K562 (cell line): ENCODE results near the gene ADRA1B. TPM values are rescaled to one million over a fixed set of nuclear protein-coding genes. Genes with fewer than 3 reads are reported as not detected.

Source experiments
- ATAC-seq: fragments of 200-7000 bp; cut with Tn5 transposase; 3 replicates; pipeline ENCODE4 v1.9.1; 2020; ENCODE audit warnings: moderate library complexity
- BruUV-seq: library from RNA; stranded (reverse); fragments of 400-500 nt; replicated peaks from 2 replicates; lab custom pipeline; 2021; lab: Mats Ljungman, UMichigan
- CTCF ChIA-PET: fragments of 300-600 bp; formaldehyde crosslinking; extraction: SDS; loops from one replicate; lab custom pipeline; 2021; ENCODE audit warnings: low intra/inter-chr PET ratio; lab: Yijun Ruan, JAX
- POLR2A ChIA-PET: fragments of 300-600, 350-650 bp; sonication (Branson Sonifier 250); formaldehyde crosslinking; extraction: SDS; loops from one replicate; lab custom pipeline; 2021; ENCODE audit warnings: antibody characterized with exemption, inconsistent platforms; lab: Yijun Ruan, JAX
- DNase-seq, 4 experiments: peaks; one replicate each; pipeline versions ENCODE4 v3.0.0 to v3.0.0-alpha.2; 2011 to 2018; ENCODE audit warnings: low spot score in 3 of 4, mixed read lengths in 3 of 4; ENCODE audit errors: extremely low read depth in 1 of 4
- FAIRE-seq: peaks from 2 replicates; lab custom pipeline; 2011; peaks lifted over from hg19 to GRCh38; lab: Jason Lieb, UNC
- H2AFZ ChIP-seq: 2 replicates; pipeline ENCODE4 v1.6.0; 2011; ENCODE audit warnings: low read depth, low read length, control low read depth, inconsistent platforms
- H3K27ac ChIP-seq: fragments of 200-600 bp; 3 replicates; pipeline ENCODE4 v1.8.0; 2011; ENCODE audit warnings: low read depth, mild to moderate bottlenecking, control low read depth, inconsistent platforms, low read length, moderate library complexity, mixed read lengths; ENCODE audit errors: extremely low read depth
- H3K27me3 ChIP-seq, 2 experiments: fragments of 300-600 bp in 1 of 2; 2 replicates in 1 of 2; 3 replicates in 1 of 2; pipeline versions ENCODE4 v1.6.0 to v1.8.0; 2011; ENCODE audit warnings: inconsistent platforms in 2 of 2, low read length in 2 of 2, mild to moderate bottlenecking in 1 of 2, mixed read lengths in 1 of 2, moderate library complexity in 1 of 2; ENCODE audit not compliant: control insufficient read depth in 2 of 2, insufficient read depth in 2 of 2
- H3K36me3 ChIP-seq: fragments of 300-600 bp; 3 replicates; pipeline ENCODE4 v1.8.0; 2011; ENCODE audit warnings: mild to moderate bottlenecking, low read length, inconsistent platforms; ENCODE audit not compliant: control insufficient read depth, insufficient read depth
- H3K4me1 ChIP-seq, 2 experiments: fragments of 200-600 bp in 1 of 2; replicated peaks in 1 of 2; 2 replicates in 1 of 2; 3 replicates in 1 of 2; pipeline versions ENCODE4 v1.5.1 to v1.8.0; 2011; ENCODE audit warnings: inconsistent platforms in 2 of 2, low read length in 2 of 2, mild to moderate bottlenecking in 1 of 2, mixed read lengths in 1 of 2, moderate library complexity in 1 of 2; ENCODE audit not compliant: control insufficient read depth in 2 of 2, insufficient read depth in 2 of 2
- H3K4me2 ChIP-seq: 2 replicates; pipeline ENCODE4 v1.6.1; 2011; ENCODE audit warnings: low read length, control low read depth, inconsistent platforms, mixed read lengths; ENCODE audit not compliant: insufficient read depth
- H3K4me3 ChIP-seq: fragments of 200-600 bp; sonication (generic), shearing (Covaris generic); 2 replicates; pipeline ENCODE4 v1.5.1; 2016; ENCODE audit warnings: control low read depth, inconsistent platforms
- H3K79me2 ChIP-seq: fragments of 200-600 bp; 3 replicates; pipeline ENCODE4 v1.8.0; 2011; ENCODE audit warnings: low read length, inconsistent platforms; ENCODE audit not compliant: control insufficient read depth, insufficient read depth
- H3K9ac ChIP-seq, 2 experiments: 2 replicates each; pipeline versions ENCODE4 v1.6.0 to v1.6.1; 2011; ENCODE audit warnings: low read depth in 2 of 2, low read length in 2 of 2, control low read depth in 1 of 2, inconsistent platforms in 1 of 2, mild to moderate bottlenecking in 1 of 2, mixed read lengths in 1 of 2; ENCODE audit not compliant: insufficient read depth in 1 of 2
- H3K9me1 ChIP-seq: one replicate; pipeline ENCODE4 v1.6.0; 2011; ENCODE audit warnings: inconsistent platforms, mild to moderate bottlenecking, low read length, moderate library complexity; ENCODE audit not compliant: control insufficient read depth, insufficient read depth
- H3K9me3 ChIP-seq: replicated peaks from 2 replicates; pipeline ENCODE4 v1.5.1; 2011; ENCODE audit warnings: low read depth, low read length, inconsistent platforms; ENCODE audit not compliant: control insufficient read depth, insufficient read depth
- H4K20me1 ChIP-seq: replicated peaks from 2 replicates; pipeline ENCODE4 v1.6.1; 2011; ENCODE audit warnings: low read length, inconsistent platforms, mixed read lengths; ENCODE audit not compliant: control insufficient read depth, insufficient read depth
- CAMTA2 ChIP-seq: fragments of 250-450 bp; sonication (Bioruptor Pico); conservative IDR thresholded peaks from 2 replicates; pipeline ENCODE4 v1.5.1; 2022
- CBFB ChIP-seq: sonication (generic); formaldehyde crosslinking; IDR thresholded peaks from 2 replicates; pipeline ENCODE4 v1.4.0; 2020; ENCODE audit warnings: mild to moderate bottlenecking, missing genetic modification reagents
- CEBPG ChIP-seq, 3 experiments: fragments of 200-800 bp in 1 of 3; sonication (Bioruptor generic) in 1 of 3; sonication (generic) in 1 of 3; formaldehyde crosslinking in 1 of 3; IDR thresholded peaks in 2 of 3; conservative IDR thresholded peaks in 1 of 3; 2 replicates each; pipeline versions ENCODE4 v1.6.1 to v1.8.0; 2016 to 2022; ENCODE audit warnings: missing compliant biosample characterization in 2 of 3, missing genetic modification characterization in 2 of 3, mild to moderate bottlenecking in 1 of 3, missing genetic modification reagents in 1 of 3
- NFIX ChIP-seq: fragments of 250-450 bp; sonication (Bioruptor Pico); IDR thresholded peaks from 2 replicates; pipeline ENCODE4 v1.4.0; 2020; ENCODE audit warnings: low read depth, mild to moderate bottlenecking, moderate library complexity
- NFRKB ChIP-seq: fragments of 450-650 bp; IDR thresholded peaks from 2 replicates; pipeline ENCODE4 v1.6.1; 2016; ENCODE audit warnings: low read depth
- NFYB ChIP-seq: IDR thresholded peaks from 2 replicates; pipeline ENCODE4 v1.6.1; 2011; ENCODE audit warnings: mild to moderate bottlenecking, moderate library complexity; ENCODE audit not compliant: insufficient read length; ENCODE audit errors: extremely low read depth
- NR1H2 ChIP-seq: sonication (generic); formaldehyde crosslinking; IDR thresholded peaks from 2 replicates; pipeline ENCODE4 v1.4.0; 2020; ENCODE audit warnings: mild to moderate bottlenecking, missing genetic modification reagents
- PHF8 ChIP-seq: fragments of 200-600 bp; sonication (generic); IDR thresholded peaks from 2 replicates; pipeline ENCODE4 v1.6.1; 2012; ENCODE audit warnings: mixed run types, mild to moderate bottlenecking, inconsistent platforms, low read length, moderate library complexity, borderline replicate concordance
- ZC3H4 ChIP-seq: sonication (generic); formaldehyde crosslinking; IDR thresholded peaks from 2 replicates; pipeline ENCODE4 v1.9.0; 2021; ENCODE audit warnings: missing genetic modification reagents, borderline replicate concordance
- ZNF311 ChIP-seq: fragments of 250-450 bp; sonication (Bioruptor Pico); IDR thresholded peaks from 2 replicates; pipeline ENCODE4 v1.4.0; 2020; ENCODE audit warnings: mild to moderate bottlenecking, moderate library complexity
- ZNF589 ChIP-seq: fragments of 200-800 bp; sonication (Bioruptor generic); IDR thresholded peaks from 2 replicates; pipeline ENCODE4 v1.6.1; 2016; ENCODE audit warnings: low read depth, missing genetic modification characterization, missing compliant biosample characterization
- WGBS: fragments of 100-300 bp; shearing (Covaris generic); methylation state at CpG from one replicate; pipeline ENCODE4 v1.1.6; 2016; ENCODE audit warnings: low coverage, mixed read lengths; ENCODE audit not compliant: insufficient coverage; ENCODE audit errors: missing lambda C conversion rate; 5-methylcytosine and 5-hydroxymethylcytosine counted together
- in situ Hi-C: fragments of 300-500 bp; cut with MboI; formaldehyde crosslinking; loops from 4 replicates; pipeline ENCODE4 v1.15.0; 2018; ENCODE audit warnings: inconsistent platforms, mixed read lengths
- intact Hi-C: fragments of 100-400 bp; cut with micrococcal nuclease; formaldehyde crosslinking; loops from 2 replicates; pipeline ENCODE4 v1.14.2; 2022
- polyA plus RNA-seq, 8 experiments: library from polyadenylated mRNA; depleted of rRNA in 4 of 8; stranded (reverse) in 5 of 8; unstranded in 3 of 8; fragments of >200 nt; fragmentation: Nextera tagmentation in 2 of 8; fragmentation: Illumina TruSeq in 1 of 8; extraction: Ambion mirVana in 2 of 8; extraction: Trizol in 1 of 8; gene quantifications; 2 replicates each; pipeline versions ENCODE4 v1.2.1 to v1.2.3, GENCODE V29; 2011 to 2014; ENCODE audit warnings: inconsistent platforms in 1 of 8, missing spikeins in 1 of 8
- total RNA-seq, 7 experiments: library from RNA; depleted of rRNA in 6 of 7; stranded (reverse); fragments of >200 nt in 6 of 7; fragmentation: Illumina TruSeq in 2 of 7; extraction: Trizol in 2 of 7; gene quantifications; 2 replicates each; pipeline versions ENCODE4 v1.2.1 to v1.2.3, GENCODE V29; 2011 to 2021; ENCODE audit warnings: low replicate concordance in 1 of 7
- TF ChIP-seq, protein P1 (sequence below), 2 experiments: IDR thresholded peaks; 2 replicates each; pipeline ENCODE4 v1.6.1; 2011; ENCODE audit warnings: borderline replicate concordance in 1 of 2, control low read depth in 1 of 2, low read depth in 1 of 2, low read length in 1 of 2, mild to moderate bottlenecking in 1 of 2, mixed read lengths in 1 of 2, moderate library complexity in 1 of 2; ENCODE audit not compliant: insufficient read depth in 1 of 2, insufficient read length in 1 of 2, poor library complexity in 1 of 2, severe bottlenecking in 1 of 2; ENCODE audit errors: extremely low read depth in 1 of 2
- TF ChIP-seq, protein P2 (sequence below): sonication (generic); formaldehyde crosslinking; IDR thresholded peaks from 2 replicates; pipeline ENCODE4 v1.8.1; 2023; ENCODE audit warnings: missing genetic modification reagents, mild to moderate bottlenecking, borderline replicate concordance

ADRA1B gene
- total and polyA plus RNA-seq, 9 of the 15 experiments (the other 6 are each of a cell fraction or from before 2014, with no cell fraction given) = not detected

DNA sequence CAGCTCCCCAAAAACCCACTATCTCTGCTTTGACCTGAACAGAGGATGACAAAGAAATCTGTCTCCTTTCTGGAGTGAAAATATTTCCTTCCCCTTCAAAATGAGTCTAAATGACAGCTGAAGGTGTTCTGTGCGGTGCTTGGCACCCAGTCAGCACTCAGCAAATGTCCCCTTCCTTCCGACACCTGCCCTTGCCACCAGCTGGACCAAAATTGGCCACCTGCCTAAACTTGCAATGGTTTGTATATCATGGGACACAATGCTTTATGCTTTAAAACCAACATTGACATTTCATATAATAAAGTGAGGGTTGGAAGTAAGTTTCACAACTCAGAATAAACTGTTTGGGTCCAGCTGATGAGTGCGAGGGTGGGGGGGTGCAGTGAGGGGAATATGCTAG is 85.2 kb downstream of the ADRA1B start (continued):
- TF ChIP-seq, protein P1, sequence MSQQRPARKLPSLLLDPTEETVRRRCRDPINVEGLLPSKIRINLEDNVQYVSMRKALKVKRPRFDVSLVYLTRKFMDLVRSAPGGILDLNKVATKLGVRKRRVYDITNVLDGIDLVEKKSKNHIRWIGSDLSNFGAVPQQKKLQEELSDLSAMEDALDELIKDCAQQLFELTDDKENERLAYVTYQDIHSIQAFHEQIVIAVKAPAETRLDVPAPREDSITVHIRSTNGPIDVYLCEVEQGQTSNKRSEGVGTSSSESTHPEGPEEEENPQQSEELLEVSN (IDR thresholded peaks at IDR 0.05; ENCODE audit: borderline replicate concordance in 1 of 2, extremely low read depth in 1 of 2, insufficient read depth in 1 of 2, insufficient read length in 1 of 2, low read depth in 1 of 2, low read length in 1 of 2, poor library complexity in 1 of 2, severe bottlenecking in 1 of 2) = no peak
- TF ChIP-seq ZNF589 (CRISPR knock-in tag) = no peak

DNA sequence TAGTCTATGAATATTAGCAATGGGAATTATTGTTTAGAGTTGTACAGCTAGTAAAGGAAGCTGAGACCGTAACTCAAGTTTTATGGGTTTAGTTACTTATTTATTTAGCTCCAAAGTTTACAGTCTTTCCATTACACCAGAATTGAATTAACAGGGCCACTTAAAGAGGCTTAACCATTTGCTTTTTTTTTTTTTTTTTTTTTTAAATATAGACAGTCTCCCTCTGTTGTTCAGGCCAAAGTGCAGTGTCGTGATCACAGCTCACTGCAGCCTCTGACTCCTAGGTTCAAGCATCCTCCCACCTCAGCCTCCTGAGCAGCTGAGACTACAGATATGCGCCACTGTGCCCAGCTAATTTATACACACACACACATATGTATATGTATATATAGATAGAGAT is 91.2 kb downstream of the ADRA1B start:
- Histone ChIP-seq H2AFZ (0 out of 2 replicates have a peak overlapping the region, but pooled peaks have one; percentile 99), H3K9ac (no peak overlapping the region), H3K36me3 (peaks cover 20% of the 10 kb centered on the region), H3K79me2 (peaks cover 27% of the 10 kb centered on the region), H3K4me3 (no peak overlapping the region), H3K9me3 (no peaks in the 10 kb centered on the region), H3K4me1 (peaks cover 3% of the 10 kb centered on the region in 2 experiments; a peak in 3 of 5 replicates), H4K20me1 (no peaks in the 10 kb centered on the region), H3K27me3 (no peaks in the 10 kb centered on the region; a peak in 1 of 5 replicates), H3K27ac (no peak overlapping the region), H3K9me1 (no peaks in the 10 kb centered on the region), H3K4me2 (no peak overlapping the region)
- ChIA-PET CTCF (no interaction called here), POLR2A (interaction anchor here (0.6 kb wide), 1 partner anchor 9 kb away, joined by 3 read pairs; no protein-coding TSS in a partner anchor)
- FAIRE-seq (no peak), ATAC-seq (no peak), DNase-seq (no peak)
- WGBS = 81% methylated on average over 3 of the region's 3 CpGs
- in situ Hi-C loops (no loop called here), intact Hi-C loops (no loop called here)
- BruUV-seq = no TSS peak
- no peak for TF ChIP-seq CAMTA2 (CRISPR knock-in tag)
- no peak for TF ChIP-seq ZNF311 (CRISPR knock-in tag)
- no peak for TF ChIP-seq NFIX
- TF ChIP-seq, protein P2, sequence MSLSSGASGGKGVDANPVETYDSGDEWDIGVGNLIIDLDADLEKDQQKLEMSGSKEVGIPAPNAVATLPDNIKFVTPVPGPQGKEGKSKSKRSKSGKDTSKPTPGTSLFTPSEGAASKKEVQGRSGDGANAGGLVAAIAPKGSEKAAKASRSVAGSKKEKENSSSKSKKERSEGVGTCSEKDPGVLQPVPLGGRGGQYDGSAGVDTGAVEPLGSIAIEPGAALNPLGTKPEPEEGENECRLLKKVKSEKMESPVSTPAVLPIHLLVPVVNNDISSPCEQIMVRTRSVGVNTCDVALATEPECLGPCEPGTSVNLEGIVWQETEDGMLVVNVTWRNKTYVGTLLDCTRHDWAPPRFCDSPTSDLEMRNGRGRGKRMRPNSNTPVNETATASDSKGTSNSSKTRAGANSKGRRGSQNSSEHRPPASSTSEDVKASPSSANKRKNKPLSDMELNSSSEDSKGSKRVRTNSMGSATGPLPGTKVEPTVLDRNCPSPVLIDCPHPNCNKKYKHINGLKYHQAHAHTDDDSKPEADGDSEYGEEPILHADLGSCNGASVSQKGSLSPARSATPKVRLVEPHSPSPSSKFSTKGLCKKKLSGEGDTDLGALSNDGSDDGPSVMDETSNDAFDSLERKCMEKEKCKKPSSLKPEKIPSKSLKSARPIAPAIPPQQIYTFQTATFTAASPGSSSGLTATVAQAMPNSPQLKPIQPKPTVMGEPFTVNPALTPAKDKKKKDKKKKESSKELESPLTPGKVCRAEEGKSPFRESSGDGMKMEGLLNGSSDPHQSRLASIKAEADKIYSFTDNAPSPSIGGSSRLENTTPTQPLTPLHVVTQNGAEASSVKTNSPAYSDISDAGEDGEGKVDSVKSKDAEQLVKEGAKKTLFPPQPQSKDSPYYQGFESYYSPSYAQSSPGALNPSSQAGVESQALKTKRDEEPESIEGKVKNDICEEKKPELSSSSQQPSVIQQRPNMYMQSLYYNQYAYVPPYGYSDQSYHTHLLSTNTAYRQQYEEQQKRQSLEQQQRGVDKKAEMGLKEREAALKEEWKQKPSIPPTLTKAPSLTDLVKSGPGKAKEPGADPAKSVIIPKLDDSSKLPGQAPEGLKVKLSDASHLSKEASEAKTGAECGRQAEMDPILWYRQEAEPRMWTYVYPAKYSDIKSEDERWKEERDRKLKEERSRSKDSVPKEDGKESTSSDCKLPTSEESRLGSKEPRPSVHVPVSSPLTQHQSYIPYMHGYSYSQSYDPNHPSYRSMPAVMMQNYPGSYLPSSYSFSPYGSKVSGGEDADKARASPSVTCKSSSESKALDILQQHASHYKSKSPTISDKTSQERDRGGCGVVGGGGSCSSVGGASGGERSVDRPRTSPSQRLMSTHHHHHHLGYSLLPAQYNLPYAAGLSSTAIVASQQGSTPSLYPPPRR (CRISPR knock-in tag) = no peak
- no peak for TF ChIP-seq NR1H2
- TF ChIP-seq ZC3H4 (CRISPR knock-in tag) = no peak
- no peak for TF ChIP-seq CEBPG (CRISPR knock-in tag; IDR thresholded peaks at IDR 0.05)
- no peak for TF ChIP-seq CEBPG (tag; conservative IDR thresholded peaks at IDR 0.05 in 1 of 2, IDR thresholded peaks at IDR 0.05 in 1 of 2)
- no peak for TF ChIP-seq PHF8
- TF ChIP-seq NFRKB = no peak
- no peak for TF ChIP-seq CBFB (CRISPR knock-in tag)
- no peak for TF ChIP-seq NFYB
